ENCODE measurements around the gene PRR23E. TPM values are rescaled to one million over a fixed set of nuclear protein-coding genes. Genes with fewer than 3 reads are reported as not detected.

PRR23E gene
- total RNA-seq, 4 donors from 2014 or later: not detected

- TF ChIP-seq CTCF (IDR thresholded peaks at IDR 0.05; ENCODE audit: low read depth): no peak
Observed at GRCh38 chr3:127196466-127197299, 3.8 kb downstream of the PRR23E start.

GRCh38 chr3:127197300-127198189, 4.6 kb downstream of the PRR23E start:
- no peak for TF ChIP-seq CTCF (IDR thresholded peaks at IDR 0.05; ENCODE audit: low read depth)

DNA sequence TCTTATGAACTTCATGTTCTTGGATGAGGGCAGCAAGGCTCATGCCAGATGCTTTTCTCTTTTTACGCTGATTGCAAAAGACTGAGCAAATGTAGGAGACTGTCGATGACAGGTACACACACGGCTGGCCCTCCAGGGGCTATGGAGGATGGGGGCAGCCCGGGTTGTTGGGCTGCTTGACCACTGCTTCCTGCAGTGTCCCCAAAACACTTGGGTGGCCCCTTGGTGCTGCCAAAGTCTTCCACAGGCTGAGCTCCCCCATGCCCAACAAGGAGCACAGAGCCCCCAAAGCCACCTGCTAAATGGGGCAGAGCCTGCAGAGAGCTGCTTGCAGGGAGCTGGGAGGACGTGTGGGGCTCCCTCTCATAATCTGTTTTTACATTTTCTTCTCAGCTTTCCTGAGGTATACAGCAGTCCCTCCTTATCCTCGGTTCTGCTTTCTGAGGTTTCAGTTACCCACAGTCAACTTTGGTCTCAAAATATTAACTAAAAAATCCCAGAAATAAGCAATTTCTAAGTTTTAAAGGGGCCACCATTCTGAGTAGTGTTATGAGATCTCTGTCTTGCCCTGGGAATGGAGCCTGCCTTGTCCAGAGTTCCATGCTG, 7.3 kb downstream of the PRR23E start:
- TF ChIP-seq CTCF (IDR thresholded peaks at IDR 0.05; ENCODE audit: low read depth): no peak

GRCh38 chr3:127203024-127203423, 10.1 kb downstream of the PRR23E start:
- no peak for TF ChIP-seq CTCF (IDR thresholded peaks at IDR 0.05; ENCODE audit: low read depth)

- TF ChIP-seq CTCF (IDR thresholded peaks at IDR 0.05; ENCODE audit: low read depth): no peak
Observed at GRCh38 chr3:127204841-127205582, 12.1 kb downstream of the PRR23E start.

- no peak for TF ChIP-seq CTCF (IDR thresholded peaks at IDR 0.05; ENCODE audit: low read depth)
Observed at GRCh38 chr3:127206154-127206553, 13.2 kb downstream of the PRR23E start.

All from subcutaneous adipose tissue (tissue), 4 donors.